GM21360 (cell line): Measurements from ENCODE around the gene CXCL13.
"Not testable (repeated sequence)": the region's sequence is repeated elsewhere in the genome, so short reads cannot be mapped to it uniquely, and the experiment has no call there.

ENCODE experiments used
- ATAC-seq: cut with Tn5 transposase; IDR thresholded peaks from one replicate; pipeline ENCODE4 v1.9.1; 2021; ENCODE audit warnings: mild to moderate bottlenecking, moderate library complexity; ENCODE audit not compliant: unreplicated experiment

CXCL13 gene

DNA sequence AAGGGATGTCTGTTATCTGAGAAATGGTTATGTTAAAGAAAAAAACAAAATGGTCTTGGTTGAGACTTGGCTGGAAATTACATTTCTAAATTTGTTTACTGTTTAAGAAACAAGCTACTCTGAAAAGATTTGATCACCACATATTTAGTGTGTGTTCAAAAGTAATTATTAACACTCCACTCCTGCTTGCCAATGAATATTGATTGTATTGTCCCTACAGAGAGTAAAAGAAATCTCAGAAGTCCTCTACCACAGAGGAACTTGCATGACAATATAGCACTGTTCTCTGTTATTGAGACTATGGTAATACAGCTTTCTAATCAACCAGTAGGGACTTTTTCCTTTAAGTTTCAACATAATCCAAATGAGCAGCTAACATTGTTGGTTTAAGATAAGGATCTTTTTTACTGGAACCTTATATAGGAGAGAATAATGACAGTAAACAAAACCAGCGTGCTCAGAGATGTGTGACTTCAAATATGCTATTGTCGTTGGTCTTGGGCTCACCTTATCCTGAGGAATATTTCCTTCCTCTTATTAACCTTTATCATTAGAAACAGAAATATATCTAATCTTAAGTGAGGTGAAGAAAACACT lies 47.6 kb downstream of the CXCL13 start:
- no peak for ATAC-seq

DNA sequence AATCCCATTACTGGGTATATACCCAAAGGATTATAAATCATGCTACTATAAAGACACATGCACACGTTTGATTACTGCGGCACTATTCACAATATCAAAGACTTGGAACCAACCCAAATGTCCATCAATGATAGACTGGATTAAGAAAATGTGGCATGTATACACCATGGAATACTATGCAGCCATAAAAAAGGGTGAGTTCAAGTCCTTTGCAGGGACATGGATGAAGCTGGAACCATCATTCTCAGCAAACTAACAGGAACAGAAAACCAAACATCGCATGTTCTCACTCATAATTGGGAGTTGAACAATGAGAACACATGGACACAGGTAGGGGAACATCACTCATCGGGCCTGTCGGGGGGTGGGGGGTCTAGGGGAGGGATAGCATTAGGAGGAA lies 54.7 kb downstream of the CXCL13 start:
- not testable (repeated sequence) for ATAC-seq
